GM20000 (cell line): ENCODE measurements around the gene VAPB.

Experiments
- DNase-seq: peaks from one replicate; pipeline ENCODE4 v3.0.0; 2012; ENCODE audit warnings: low spot score
- CTCF ChIP-seq: IDR thresholded peaks from 2 replicates; pipeline ENCODE4 v1.5.1; 2012; ENCODE audit warnings: mild to moderate bottlenecking, control low read depth; ENCODE audit errors: extremely low read depth, missing control alignments

Gene VAPB

DNA sequence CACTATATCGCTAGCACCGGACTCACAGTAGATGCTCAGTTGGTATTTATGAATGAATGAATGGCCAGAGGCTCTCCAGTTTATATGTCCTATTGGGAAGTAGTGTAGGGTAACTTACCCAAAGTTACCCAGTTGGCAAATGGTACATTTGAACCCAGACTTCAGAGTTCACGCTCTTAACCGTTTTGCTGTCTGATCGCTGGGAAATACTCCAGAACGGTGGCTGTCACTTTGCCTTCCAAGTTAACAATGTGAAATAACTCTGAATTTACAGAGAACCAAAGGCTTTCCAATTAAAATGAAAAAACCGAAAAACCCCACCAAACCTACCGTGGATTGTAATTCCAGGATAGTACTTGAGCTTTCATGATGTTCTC lies 1.6 kb downstream of the VAPB start:
- no peak for DNase-seq
- no peak for TF ChIP-seq CTCF

DNA sequence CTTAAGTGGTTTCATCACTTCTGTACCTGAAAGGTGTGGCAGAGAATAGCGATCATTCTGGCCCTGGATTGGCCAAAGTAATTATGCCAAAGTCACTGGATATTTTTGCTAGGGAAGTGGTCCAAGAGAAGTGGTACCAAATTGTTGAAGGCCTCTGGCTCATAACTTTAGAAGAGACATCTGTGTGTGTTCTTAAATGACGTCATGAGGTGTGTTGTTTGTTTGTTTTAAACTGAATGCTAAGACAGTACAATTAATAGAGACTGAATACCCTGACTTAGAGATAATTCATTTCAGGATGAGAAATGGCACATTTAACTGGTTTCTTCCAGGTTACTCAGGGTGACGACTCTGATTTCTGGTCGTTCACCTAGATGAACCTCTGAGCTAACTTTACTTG lies 3.3 kb downstream of the VAPB start:
- TF ChIP-seq CTCF, result no peak
- DNase-seq, result no peak

DNA sequence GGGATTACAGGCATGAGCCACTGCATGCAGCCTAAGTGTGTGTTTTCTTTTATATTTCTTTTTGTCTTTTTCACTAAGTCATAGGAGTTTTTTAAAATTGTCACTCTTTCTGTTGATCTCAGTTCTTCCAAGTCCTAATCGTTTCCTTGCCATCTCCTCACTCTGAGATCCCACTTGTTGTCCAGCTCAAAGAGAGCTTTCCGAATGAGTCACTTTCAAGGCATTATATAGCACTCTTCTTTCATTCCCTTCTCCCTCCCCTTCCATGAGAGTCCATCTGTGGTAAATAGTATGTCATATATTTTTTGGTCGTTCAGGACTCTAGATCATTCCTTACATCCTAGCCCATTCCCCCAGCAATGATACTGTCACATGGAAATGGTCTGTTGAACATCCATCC lies 4.3 kb downstream of the VAPB start:
- DNase-seq, result no peak
- no peak for TF ChIP-seq CTCF

GRCh38 chr20:58394801-58395200 lies 5.8 kb downstream of the VAPB start:
- TF ChIP-seq CTCF, result no peak
- no peak for DNase-seq

- DNase-seq, result no peak
- TF ChIP-seq CTCF, result no peak
Measured at GRCh38 chr20:58395604-58396003, 6.6 kb downstream of the VAPB start.

DNA sequence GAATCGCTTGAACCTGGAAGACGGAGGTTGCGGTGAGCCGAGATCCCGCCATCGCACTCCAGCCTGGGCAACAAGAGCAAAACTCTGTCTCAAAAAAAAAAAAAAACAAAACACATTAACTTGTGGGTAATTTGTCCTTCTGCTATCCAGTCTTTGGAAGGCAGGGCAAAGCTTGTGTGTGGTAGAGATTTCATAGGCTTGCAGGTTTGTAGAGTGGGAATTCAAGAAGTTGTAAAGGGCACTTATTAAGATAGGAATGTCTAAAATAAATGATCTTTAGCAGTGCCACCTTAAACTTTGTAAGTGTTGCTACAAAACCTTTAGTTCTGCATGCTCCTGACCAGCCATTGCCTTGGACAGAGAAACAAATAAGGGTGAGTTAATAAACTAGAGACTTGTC lies 8.4 kb downstream of the VAPB start:
- no peak for DNase-seq
- TF ChIP-seq CTCF, result no peak

- TF ChIP-seq CTCF, result no peak
- DNase-seq, result no peak
Measured at GRCh38 chr20:58398254-58398653, 9.2 kb downstream of the VAPB start.
